A673 (cell line): ENCODE measurements around the gene ALX4.

ENCODE experiments used
- EZH2 ChIP-seq: fragments of 200-600 bp; sonication (generic); IDR thresholded peaks from 2 replicates; pipeline ENCODE4 v1.6.1; 2017; ENCODE audit warnings: borderline replicate concordance, low read depth, mild to moderate bottlenecking, mixed read lengths, antibody characterized with exemption, low read length; ENCODE audit not compliant: poor library complexity, severe bottlenecking
- TF ChIP-seq, protein P1 (sequence below): fragments of 300-800, 200-600 bp; sonication (generic); conservative IDR thresholded peaks from 2 replicates; pipeline ENCODE4 v1.5.1; 2017; ENCODE audit warnings: low read depth, mild to moderate bottlenecking, antibody characterized with exemption, low read length, moderate library complexity, mixed read lengths

DNA sequence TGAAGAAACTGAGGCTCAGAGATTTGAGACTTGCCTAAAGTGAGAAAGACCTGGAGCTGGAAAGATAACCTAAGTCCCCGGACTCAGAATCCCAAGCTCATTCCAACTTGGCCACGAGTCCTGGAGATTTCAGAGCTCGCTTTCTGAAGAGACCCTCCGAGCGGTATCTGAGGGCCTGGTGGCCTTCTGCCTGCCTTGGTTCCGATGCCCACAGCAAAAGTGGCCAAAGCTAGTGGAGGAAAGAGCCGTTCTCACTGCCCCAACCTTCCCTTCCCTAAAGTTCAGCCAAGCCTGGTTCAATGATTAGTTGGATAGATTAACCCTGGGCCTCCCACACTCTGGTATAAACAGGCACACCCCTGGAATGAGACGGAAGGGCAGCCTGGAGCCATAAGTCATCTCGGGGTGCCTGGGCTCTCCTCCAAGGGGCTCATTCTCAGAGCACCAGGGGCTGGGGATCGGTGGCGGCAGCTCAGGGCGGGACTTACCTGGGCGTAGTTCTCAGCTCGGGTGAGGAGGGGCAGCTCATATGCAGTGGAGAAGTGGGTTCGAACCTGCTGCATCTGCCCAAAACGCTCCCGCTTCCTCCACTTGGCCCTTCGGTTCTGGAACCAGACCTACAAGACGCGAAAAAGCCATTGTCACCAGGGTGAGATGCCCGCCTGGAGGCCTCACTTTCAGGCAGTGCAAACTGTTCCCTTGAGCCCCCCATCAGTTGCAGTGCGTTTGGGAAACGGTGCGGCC lies 42.8 kb downstream of the ALX4 start:
- TF ChIP-seq, protein P1, sequence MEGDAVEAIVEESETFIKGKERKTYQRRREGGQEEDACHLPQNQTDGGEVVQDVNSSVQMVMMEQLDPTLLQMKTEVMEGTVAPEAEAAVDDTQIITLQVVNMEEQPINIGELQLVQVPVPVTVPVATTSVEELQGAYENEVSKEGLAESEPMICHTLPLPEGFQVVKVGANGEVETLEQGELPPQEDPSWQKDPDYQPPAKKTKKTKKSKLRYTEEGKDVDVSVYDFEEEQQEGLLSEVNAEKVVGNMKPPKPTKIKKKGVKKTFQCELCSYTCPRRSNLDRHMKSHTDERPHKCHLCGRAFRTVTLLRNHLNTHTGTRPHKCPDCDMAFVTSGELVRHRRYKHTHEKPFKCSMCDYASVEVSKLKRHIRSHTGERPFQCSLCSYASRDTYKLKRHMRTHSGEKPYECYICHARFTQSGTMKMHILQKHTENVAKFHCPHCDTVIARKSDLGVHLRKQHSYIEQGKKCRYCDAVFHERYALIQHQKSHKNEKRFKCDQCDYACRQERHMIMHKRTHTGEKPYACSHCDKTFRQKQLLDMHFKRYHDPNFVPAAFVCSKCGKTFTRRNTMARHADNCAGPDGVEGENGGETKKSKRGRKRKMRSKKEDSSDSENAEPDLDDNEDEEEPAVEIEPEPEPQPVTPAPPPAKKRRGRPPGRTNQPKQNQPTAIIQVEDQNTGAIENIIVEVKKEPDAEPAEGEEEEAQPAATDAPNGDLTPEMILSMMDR = no peak
- TF ChIP-seq EZH2 = no peak
